GM23248 (cell line): ENCODE data around the gene MYRF. TPM values are rescaled to one million over a fixed set of nuclear protein-coding genes. Genes with fewer than 3 reads are reported as not detected.

ENCODE experiments used
- DNase-seq: peaks from one replicate; pipeline ENCODE4 v3.0.0-alpha.2; 2015
- H2AFZ ChIP-seq: fragments of 200-600 bp; sonication (generic); 2 replicates; pipeline ENCODE4 v1.6.1; 2016; ENCODE audit warnings: antibody characterized with exemption
- H3F3A ChIP-seq: fragments of 200-600 bp; sonication (generic); 2 replicates; pipeline ENCODE4 v1.6.1; 2016; ENCODE audit warnings: mild to moderate bottlenecking, antibody characterized with exemption, mixed run types; ENCODE audit not compliant: insufficient read depth
- H3K27ac ChIP-seq: fragments of 200-600 bp; sonication (generic); 2 replicates; pipeline ENCODE4 v1.5.1; 2016; ENCODE audit warnings: mild to moderate bottlenecking
- H3K27me3 ChIP-seq: fragments of 200-600 bp; sonication (generic); replicated peaks from 2 replicates; pipeline ENCODE4 v1.6.1; 2016; ENCODE audit warnings: mild to moderate bottlenecking; ENCODE audit not compliant: insufficient read depth
- H3K36me3 ChIP-seq: fragments of 200-600 bp; sonication (generic); 2 replicates; pipeline ENCODE4 v1.6.1; 2016; ENCODE audit warnings: low read depth, mild to moderate bottlenecking
- H3K4me1 ChIP-seq: fragments of 200-600 bp; sonication (generic); 2 replicates; pipeline ENCODE4 v1.6.1; 2016; ENCODE audit warnings: mild to moderate bottlenecking; ENCODE audit not compliant: insufficient read depth
- H3K4me2 ChIP-seq: fragments of 200-600 bp; sonication (generic); one replicate; pipeline ENCODE4 v1.6.1; 2016; ENCODE audit warnings: mild to moderate bottlenecking; ENCODE audit not compliant: unreplicated experiment
- H3K4me3 ChIP-seq: fragments of 200-600 bp; sonication (generic); 2 replicates; pipeline ENCODE4 v1.5.1; 2016; ENCODE audit warnings: mild to moderate bottlenecking
- H3K79me2 ChIP-seq: fragments of 200-600 bp; sonication (generic); 2 replicates; pipeline ENCODE4 v1.6.1; 2016; ENCODE audit warnings: mild to moderate bottlenecking; ENCODE audit not compliant: insufficient read depth
- H3K9ac ChIP-seq: fragments of 200-600 bp; sonication (generic); 2 replicates; pipeline ENCODE4 v1.6.1; 2016; ENCODE audit warnings: mild to moderate bottlenecking
- H3K9me2 ChIP-seq: fragments of 200-600 bp; sonication (generic); 2 replicates; pipeline ENCODE4 v1.6.1; 2016; ENCODE audit warnings: mixed run types, mild to moderate bottlenecking, moderate library complexity; ENCODE audit not compliant: insufficient read depth
- H3K9me3 ChIP-seq: fragments of 200-600 bp; sonication (generic); one replicate; pipeline ENCODE4 v1.6.1; 2017; ENCODE audit warnings: low read depth
- H4K20me1 ChIP-seq: fragments of 200-600 bp; sonication (generic); 2 replicates; pipeline ENCODE4 v1.6.0; 2016; ENCODE audit not compliant: insufficient read depth
- EZH2 ChIP-seq: fragments of 200-600 bp; sonication (generic); IDR thresholded peaks from 2 replicates; pipeline ENCODE4 v1.6.1; 2018; ENCODE audit warnings: antibody characterized with exemption, mild to moderate bottlenecking; ENCODE audit not compliant: insufficient read depth, poor library complexity, severe bottlenecking
- EZH2phosphoT487 ChIP-seq: fragments of 200-600 bp; sonication (generic); IDR thresholded peaks from 2 replicates; pipeline ENCODE4 v1.6.1; 2018; ENCODE audit warnings: antibody characterized with exemption, moderate library complexity, mild to moderate bottlenecking, low read depth; ENCODE audit not compliant: insufficient read depth
- WGBS, 2 experiments: methylation state at CpG; one replicate each; pipeline ENCODE4 v1.1.6; 2015 to 2017; ENCODE audit warnings: low lambda C conversion rate in 2 of 2, low coverage in 1 of 2; ENCODE audit errors: missing lambda C conversion rate in 2 of 2; 5-methylcytosine and 5-hydroxymethylcytosine counted together
- in situ Hi-C: fragments of 300-500 bp; cut with MboI; formaldehyde crosslinking; loops from 2 replicates; pipeline ENCODE4 v1.15.0; 2020
- polyA plus RNA-seq: library from polyadenylated mRNA; unstranded; fragments of >200 nt; fragmentation: Nextera tagmentation; extraction: Ambion mirVana; gene quantifications from 2 replicates; pipeline ENCODE4 v1.2.1, GENCODE V29; 2016
- total RNA-seq: library from RNA; depleted of rRNA; stranded (reverse); fragments of >200 nt; shearing (Covaris generic); gene quantifications from 2 replicates; pipeline ENCODE4 v1.2.3, GENCODE V29; 2014

The MYRF gene
- total and polyA plus RNA-seq, 2 experiments from 2014 or later = 0.05 TPM; not detected in 1

GRCh38 chr11:61785837-61786402, 33.5 kb downstream of the MYRF start:
- Histone ChIP-seq H3K9ac (no peak overlapping the region), H3K36me3 (0 out of 2 replicates have a peak, but pooled peaks cover 12% of the 10 kb centered on the region), H3K27me3 (no peaks in the 10 kb centered on the region), H3K79me2 (peaks cover 10% of the 10 kb centered on the region), H3F3A (no peaks in the 10 kb centered on the region), H2AFZ (no peak overlapping the region), H3K4me3 (no peak overlapping the region), H3K4me2 (no peak overlapping the region), H3K9me3 (no peaks in the 10 kb centered on the region), H4K20me1 (no peaks in the 10 kb centered on the region), H3K9me2 (no peaks in the 10 kb centered on the region), H3K27ac (no peak overlapping the region), H3K4me1 (0 out of 2 replicates have a peak, but pooled peaks cover under 1% of the 10 kb centered on the region)
- in situ Hi-C loops = no loop called here
- WGBS, 2 experiments = 82 to 83% methylated on average over 11 of the region's 11 CpGs
- no peak for TF ChIP-seq EZH2
- no peak for TF ChIP-seq EZH2phosphoT487
- DNase-seq = no peak

DNA sequence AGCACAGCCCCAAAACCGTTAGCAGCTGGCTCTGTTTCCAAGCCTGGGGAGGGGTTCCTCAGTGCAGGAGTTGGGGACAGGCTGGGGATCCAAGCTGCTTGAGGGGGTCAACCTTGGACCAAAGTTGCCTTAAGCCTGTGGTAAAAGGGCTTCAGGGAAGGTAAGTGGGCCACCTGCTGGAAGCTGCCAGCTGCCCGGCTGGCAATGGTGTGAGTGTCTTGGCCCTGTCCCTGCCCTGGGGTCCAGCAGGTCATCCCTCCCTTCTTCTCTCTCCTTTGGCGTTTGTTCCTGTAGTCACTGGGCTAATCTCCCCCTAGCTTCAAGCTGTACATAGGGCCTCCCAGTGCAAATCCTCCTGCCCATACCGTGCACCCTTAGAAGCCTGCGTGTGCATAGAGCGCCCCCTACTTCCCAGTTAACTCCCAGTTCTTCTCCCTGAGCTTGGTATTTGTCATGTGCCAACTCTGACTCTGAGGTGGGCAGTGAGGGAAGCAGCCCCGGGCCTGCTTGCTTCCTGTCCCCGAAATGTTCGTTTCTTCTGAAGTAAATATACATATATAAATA, 35.6 kb downstream of the MYRF start:
- 0 out of 2 replicates have a peak, but pooled peaks cover 12% of the 10 kb centered on the region for H3K36me3 ChIP-seq

GRCh38 chr11:61791737-61792309, 39.4 kb downstream of the MYRF start:
- peaks cover 67% of the 10 kb centered on the region for H3K79me2 ChIP-seq
- H3K4me3 ChIP-seq = peak overlapping the region; percentile 95
- no peak for TF ChIP-seq EZH2phosphoT487
- TF ChIP-seq EZH2 = no peak
- peak; percentile 98 for DNase-seq
- H3K4me2 ChIP-seq = peak overlapping the region; percentile 86
- no peaks in the 10 kb centered on the region for H3F3A ChIP-seq
- H3K4me1 ChIP-seq = peaks cover 19% of the 10 kb centered on the region; the same call in 1 of the 2 replicates
- H2AFZ ChIP-seq = peak overlapping the region; percentile 88
- no peaks in the 10 kb centered on the region for H3K27me3 ChIP-seq
- H4K20me1 ChIP-seq = no peaks in the 10 kb centered on the region
- H3K36me3 ChIP-seq = 0 out of 2 replicates have a peak, but pooled peaks cover 12% of the 10 kb centered on the region
- WGBS, 2 experiments = 1 to 2% methylated on average over 14 of the region's 14 CpGs
- in situ Hi-C loops = no loop called here
- peak overlapping the region; percentile 98 for H3K27ac ChIP-seq
- no peaks in the 10 kb centered on the region for H3K9me2 ChIP-seq
- H3K9ac ChIP-seq = peak overlapping the region; percentile 99
- no peaks in the 10 kb centered on the region for H3K9me3 ChIP-seq

More for the DNA sequence above, 35.6 kb downstream of the MYRF start:
- peaks cover 29% of the 10 kb centered on the region for H3K79me2 ChIP-seq
- H2AFZ ChIP-seq = no peak overlapping the region
- H3K4me1 ChIP-seq = peaks cover 9% of the 10 kb centered on the region; the same call in 1 of the 2 replicates
- in situ Hi-C loops = no loop called here
- H3K27ac ChIP-seq = no peak overlapping the region
- no peaks in the 10 kb centered on the region for H4K20me1 ChIP-seq
- 47 to 48% methylated on average over 9 of the region's 9 CpGs for WGBS, 2 experiments
- TF ChIP-seq EZH2 = no peak
- TF ChIP-seq EZH2phosphoT487 = no peak
- H3K9me2 ChIP-seq = no peaks in the 10 kb centered on the region
- no peak overlapping the region for H3K9ac ChIP-seq
- H3K4me2 ChIP-seq = no peak overlapping the region
- H3F3A ChIP-seq = no peaks in the 10 kb centered on the region
- no peaks in the 10 kb centered on the region for H3K27me3 ChIP-seq
- no peak overlapping the region for H3K4me3 ChIP-seq
- peak; percentile 61 for DNase-seq
- H3K9me3 ChIP-seq = no peaks in the 10 kb centered on the region

DNA sequence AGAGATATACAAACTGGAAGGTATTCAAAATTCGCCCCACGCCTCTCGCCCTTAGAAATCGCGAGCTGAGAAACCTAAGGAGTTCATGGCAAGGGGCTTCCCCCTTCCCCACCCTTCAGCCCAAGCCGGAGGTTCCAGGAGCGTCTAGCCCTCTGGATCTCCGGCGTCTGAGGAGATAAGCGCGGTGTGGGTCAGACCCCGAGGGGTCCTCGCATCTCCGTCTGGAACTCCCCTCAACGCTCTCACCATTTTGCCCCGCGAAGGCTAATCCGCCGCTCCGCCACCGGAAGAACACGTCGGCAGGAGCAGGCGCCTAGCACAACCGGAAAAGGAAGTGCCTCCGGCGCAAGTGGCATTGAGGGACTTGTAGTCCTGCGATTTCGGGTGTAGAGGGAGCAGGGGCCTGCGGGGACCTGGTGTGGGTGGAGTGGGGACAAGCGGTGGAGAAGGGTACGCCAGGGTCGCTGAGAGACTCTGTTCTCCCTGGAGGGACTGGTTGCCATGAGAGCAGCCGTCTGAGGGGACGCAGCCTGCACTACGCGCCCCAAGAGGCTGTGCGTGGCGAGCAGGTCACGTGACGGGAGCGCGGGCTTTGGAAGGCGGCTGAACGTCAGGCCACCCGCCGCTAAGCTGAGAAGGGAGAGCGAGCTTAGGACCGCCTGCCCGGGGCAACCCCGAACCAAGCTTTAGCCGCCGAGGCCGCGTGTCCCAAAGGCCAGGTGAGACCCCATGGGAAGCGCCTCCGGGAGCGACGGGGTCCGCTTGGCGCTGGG, 40.1 kb downstream of the MYRF start, which contains the start of the genes FEN1 and TMEM258:
Gene FEN1, plus strand, starts transcription at position 602 of the 773 bp plus-strand sequence. CDS start 2,451 bp downstream, outside the sequence.
Gene TMEM258, minus strand, starts transcription at position 290 of the 773 bp plus-strand sequence. Its CDS starts 41 bp downstream, at position 249.
- Histone ChIP-seq H3K27me3 (no peaks in the 10 kb centered on the region), H4K20me1 (no peaks in the 10 kb centered on the region), H3K4me1 (peaks cover 19% of the 10 kb centered on the region; the same call in 1 of the 2 replicates), H3K9me2 (no peaks in the 10 kb centered on the region), H3K36me3 (0 out of 2 replicates have a peak, but pooled peaks cover 12% of the 10 kb centered on the region), H3K9me3 (no peaks in the 10 kb centered on the region), H3F3A (no peaks in the 10 kb centered on the region), H2AFZ (peak within 1 kb of the TSS; percentile 88), H3K27ac (peak within 1 kb of the TSS; percentile 98), H3K9ac (peak within 1 kb of the TSS; percentile 99), H3K4me3 (peak within 1 kb of the TSS; percentile 95), H3K79me2 (peaks cover 74% of the 10 kb centered on the region), H3K4me2 (peak within 1 kb of the TSS; percentile 86)
- peak; percentile 97 for DNase-seq
- WGBS, 2 experiments = 1% methylated on average over 58 of the region's 61 CpGs
- in situ Hi-C loops = no loop called here
- no peak for TF ChIP-seq EZH2phosphoT487
